Caco-2 (cell line): ENCODE results near the gene BRD7. TPM values are rescaled to one million over a fixed set of nuclear protein-coding genes. Genes with fewer than 3 reads are reported as not detected.

ENCODE experiments used
- BruUV-seq: library from RNA; stranded (reverse); fragments of 400-500 nt; replicated peaks from 2 replicates; lab custom pipeline; 2021; lab: Mats Ljungman, UMichigan
- CTCF ChIA-PET: fragments of 300-600 bp; sonication (Branson Sonifier 250); formaldehyde crosslinking; loops from one replicate; lab custom pipeline; 2022; ENCODE audit warnings: antibody characterized with exemption; lab: Charles Lee
- POLR2A ChIA-PET: fragments of 300-600 bp; sonication (Branson Sonifier 250); formaldehyde crosslinking; loops from one replicate; lab custom pipeline; 2022; ENCODE audit warnings: antibody characterized with exemption; lab: Charles Lee
- DNase-seq, 2 experiments: peaks; one replicate each; pipeline versions ENCODE4 v3.0.0 to v3.0.0-alpha.2; 2020 to 2022
- H3K27me3 ChIP-seq: replicated peaks from 2 replicates; pipeline ENCODE4 v1.6.0; 2011; ENCODE audit warnings: low read length; ENCODE audit not compliant: control insufficient read depth, insufficient read depth
- H3K36me3 ChIP-seq: 2 replicates; pipeline ENCODE4 v1.5.1; 2011; ENCODE audit warnings: low read length; ENCODE audit not compliant: control insufficient read depth, insufficient read depth
- H3K4me1 ChIP-seq: fragments of 250-450 bp; sonication (Bioruptor Pico); 2 replicates; pipeline ENCODE4 v1.5.1; 2020; ENCODE audit warnings: mild to moderate bottlenecking
- H3K4me3 ChIP-seq: 2 replicates; pipeline ENCODE4 v1.5.1; 2011; ENCODE audit warnings: low read depth, mild to moderate bottlenecking, control low read depth, low read length
- H3K9me3 ChIP-seq: fragments of 250-450 bp; sonication (Bioruptor Pico); 2 replicates; pipeline ENCODE4 v1.5.1; 2020; ENCODE audit warnings: mild to moderate bottlenecking, moderate library complexity
- H3K27ac Mint-ChIP-seq: one replicate; pipeline ENCODE4 v1.8.0; 2022; ENCODE audit warnings: mixed read lengths; ENCODE audit not compliant: unreplicated experiment
- H3K27me3 Mint-ChIP-seq: one replicate; pipeline ENCODE4 v1.8.0; 2022; ENCODE audit warnings: mixed read lengths; ENCODE audit not compliant: insufficient read depth, unreplicated experiment
- H3K36me3 Mint-ChIP-seq: one replicate; pipeline ENCODE4 v1.8.0; 2022; ENCODE audit warnings: mild to moderate bottlenecking, mixed read lengths; ENCODE audit not compliant: insufficient read depth, unreplicated experiment
- H3K4me1 Mint-ChIP-seq: one replicate; pipeline ENCODE4 v1.8.0; 2022; ENCODE audit warnings: low read depth, mixed read lengths; ENCODE audit not compliant: unreplicated experiment
- H3K4me3 Mint-ChIP-seq: one replicate; pipeline ENCODE4 v1.8.0; 2022; ENCODE audit warnings: mild to moderate bottlenecking, moderate library complexity, mixed read lengths; ENCODE audit not compliant: unreplicated experiment
- H3K9me3 Mint-ChIP-seq: one replicate; pipeline ENCODE4 v1.8.0; 2022; ENCODE audit warnings: mixed read lengths; ENCODE audit not compliant: unreplicated experiment
- CTCF ChIP-seq, 2 experiments: fragments of 200-600 bp in 1 of 2; IDR thresholded peaks; 1 replicate in 1 of 2; 2 replicates in 1 of 2; pipeline versions ENCODE4 v1.5.1 to v1.8.0; 2011 to 2022; ENCODE audit warnings: antibody characterized with exemption in 1 of 2, control low read depth in 1 of 2, inconsistent platforms in 1 of 2, low read depth in 1 of 2, low read length in 1 of 2, mild to moderate bottlenecking in 1 of 2, moderate library complexity in 1 of 2; ENCODE audit not compliant: insufficient read depth in 1 of 2, severe bottlenecking in 1 of 2, unreplicated experiment in 1 of 2
- intact Hi-C: fragments of 100-400 bp; cut with micrococcal nuclease; formaldehyde crosslinking; loops from one replicate; pipeline ENCODE4 v1.10.0; 2022; ENCODE audit not compliant: unreplicated experiment
- total RNA-seq: library from RNA; stranded (reverse); gene quantifications from 2 replicates; pipeline ENCODE4 v1.2.3, GENCODE V29; 2022

BRD7 gene
- total RNA-seq, 1 experiment from 2014 or later = 170 TPM

- intact Hi-C loops = no loop called here
- H3K9me3 ChIP-seq = no peaks in the 10 kb centered on the region
- no peaks in the 10 kb centered on the region; the same call in 1 of the 2 replicates for H3K36me3 ChIP-seq
- TF ChIP-seq CTCF (IDR thresholded peaks at IDR 0.05; ENCODE audit: insufficient read depth in 1 of 2, low read depth in 1 of 2, low read length in 1 of 2, severe bottlenecking in 1 of 2, unreplicated experiment in 1 of 2) = no peak
- Mint-ChIP-seq H3K27me3 (no peaks in the 10 kb centered on the region), H3K4me3 (no peak overlapping the region), H3K4me1 (no peaks in the 10 kb centered on the region), H3K27ac (no peak overlapping the region), H3K9me3 (peaks cover 9% of the 10 kb centered on the region), H3K36me3 (peaks cover 16% of the 10 kb centered on the region)
- H3K4me3 ChIP-seq = no peak overlapping the region
- BruUV-seq = no TSS peak
- H3K4me1 ChIP-seq = 0 out of 2 replicates have a peak, but pooled peaks cover 3% of the 10 kb centered on the region
- POLR2A ChIA-PET = no interaction called here
- CTCF ChIA-PET = interaction anchor here (0.6 to 0.7 kb wide), 2 partner anchors 60 to 81 kb away, joined by 3 to 5 read pairs; no protein-coding TSS in a partner anchor
- DNase-seq = no peak
- H3K27me3 ChIP-seq = no peaks in the 10 kb centered on the region
These were observed 94.9 kb downstream of the BRD7 start for GRCh38 chr16:50273888-50274325.

- Mint-ChIP-seq H3K27ac (no peak overlapping the region), H3K27me3 (no peaks in the 10 kb centered on the region), H3K36me3 (peaks cover 16% of the 10 kb centered on the region), H3K9me3 (peaks cover 5% of the 10 kb centered on the region), H3K4me3 (no peak overlapping the region), H3K4me1 (no peaks in the 10 kb centered on the region)
- no peak for DNase-seq
- POLR2A ChIA-PET = no interaction called here
- no peaks in the 10 kb centered on the region for H3K27me3 ChIP-seq
- H3K9me3 ChIP-seq = no peaks in the 10 kb centered on the region
- 0 out of 2 replicates have a peak, but pooled peaks cover 3% of the 10 kb centered on the region for H3K4me1 ChIP-seq
- CTCF ChIA-PET = no interaction called here
- H3K36me3 ChIP-seq = no peaks in the 10 kb centered on the region; the same call in 1 of the 2 replicates
- no TSS peak for BruUV-seq
- intact Hi-C loops = no loop called here
- no peak overlapping the region for H3K4me3 ChIP-seq
- TF ChIP-seq CTCF (IDR thresholded peaks at IDR 0.05; ENCODE audit: insufficient read depth in 1 of 2, low read depth in 1 of 2, low read length in 1 of 2, severe bottlenecking in 1 of 2, unreplicated experiment in 1 of 2) = no peak
These were observed 95.5 kb downstream of the BRD7 start for GRCh38 chr16:50273382-50273690.

GRCh38 chr16:50272687-50273381 lies 96.0 kb downstream of the BRD7 start:
- Mint-ChIP-seq H3K27me3 (no peaks in the 10 kb centered on the region), H3K9me3 (no peaks in the 10 kb centered on the region), H3K4me3 (no peak overlapping the region), H3K36me3 (peaks cover 16% of the 10 kb centered on the region), H3K4me1 (no peaks in the 10 kb centered on the region), H3K27ac (no peak overlapping the region)
- intact Hi-C loops = no loop called here
- POLR2A ChIA-PET = no interaction called here
- no peak for DNase-seq
- CTCF ChIA-PET = no interaction called here
- no TSS peak for BruUV-seq
- TF ChIP-seq CTCF (IDR thresholded peaks at IDR 0.05; ENCODE audit: insufficient read depth in 1 of 2, low read depth in 1 of 2, low read length in 1 of 2, severe bottlenecking in 1 of 2, unreplicated experiment in 1 of 2) = no peak
- no peak overlapping the region for H3K4me3 ChIP-seq
- no peaks in the 10 kb centered on the region for H3K9me3 ChIP-seq
- H3K27me3 ChIP-seq = no peaks in the 10 kb centered on the region
- no peaks in the 10 kb centered on the region; the same call in 1 of the 2 replicates for H3K36me3 ChIP-seq
- H3K4me1 ChIP-seq = 0 out of 2 replicates have a peak, but pooled peaks cover 3% of the 10 kb centered on the region
